ENCODE results near the gene FHOD3.

Gene FHOD3

DNA sequence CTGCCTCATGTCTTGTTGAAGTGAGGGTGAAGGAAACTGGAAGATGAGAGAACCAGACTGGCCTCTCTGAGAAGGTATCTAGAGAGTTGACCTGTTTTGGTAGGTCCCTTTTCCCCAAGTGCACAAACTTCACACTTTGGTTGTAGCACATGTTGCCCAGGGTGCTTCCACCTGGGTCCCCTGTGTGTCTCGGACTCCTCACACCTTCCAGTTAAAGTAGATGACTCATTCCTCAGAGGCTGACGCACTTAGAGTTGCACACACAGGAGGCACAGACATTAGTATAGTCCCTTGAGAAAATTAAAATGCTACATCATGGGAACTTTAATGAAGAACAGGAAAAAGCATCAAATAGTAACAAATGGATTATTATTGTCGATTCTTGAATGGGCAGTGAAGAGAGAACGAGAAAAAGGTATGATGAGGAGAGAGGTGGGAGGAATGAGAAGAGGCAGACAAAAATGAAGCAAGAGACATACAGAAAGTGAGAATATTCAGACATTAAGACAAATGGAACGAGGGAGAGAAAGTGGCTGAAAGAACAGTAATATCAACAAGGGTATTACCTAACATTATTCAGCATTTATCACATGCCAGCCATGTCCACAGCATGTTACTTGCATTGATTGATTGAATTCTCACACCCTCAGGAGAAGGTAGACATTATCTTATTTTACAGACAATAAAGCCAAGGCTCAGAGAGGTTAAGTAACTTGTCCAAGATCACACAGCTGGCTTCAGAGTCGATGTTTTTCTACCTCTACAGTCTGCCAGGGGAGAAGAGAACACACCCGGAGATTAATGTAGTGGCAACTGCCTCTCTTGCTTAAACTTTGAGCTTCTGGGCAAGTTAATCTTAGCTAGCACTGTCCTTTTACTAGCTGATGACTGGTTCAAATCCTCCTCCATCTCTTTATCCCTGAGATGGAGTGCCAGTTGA, 68.6 kb downstream of the FHOD3 start:
- no peaks in the 10 kb centered on the region for H3K27me3 ChIP-seq (ENCODE audit: insufficient read depth, low read length)
- H3K4me1 ChIP-seq (ENCODE audit: control insufficient read depth, insufficient read depth, low read length, unreplicated experiment), result no peaks in the 10 kb centered on the region
- no peak overlapping the region for H3K4me3 ChIP-seq (ENCODE audit: low read depth, low read length)
- no peaks in the 10 kb centered on the region for H3K36me3 ChIP-seq (ENCODE audit: insufficient read depth, low read length)
- no peak overlapping the region for H3K27ac ChIP-seq (ENCODE audit: low read depth, low read length)
- H2AFZ ChIP-seq (ENCODE audit: low read length, unreplicated experiment), result no peak overlapping the region
- no peaks in the 10 kb centered on the region for H3K79me2 ChIP-seq (ENCODE audit: control insufficient read depth, insufficient read depth, low read length, unreplicated experiment)

DNA sequence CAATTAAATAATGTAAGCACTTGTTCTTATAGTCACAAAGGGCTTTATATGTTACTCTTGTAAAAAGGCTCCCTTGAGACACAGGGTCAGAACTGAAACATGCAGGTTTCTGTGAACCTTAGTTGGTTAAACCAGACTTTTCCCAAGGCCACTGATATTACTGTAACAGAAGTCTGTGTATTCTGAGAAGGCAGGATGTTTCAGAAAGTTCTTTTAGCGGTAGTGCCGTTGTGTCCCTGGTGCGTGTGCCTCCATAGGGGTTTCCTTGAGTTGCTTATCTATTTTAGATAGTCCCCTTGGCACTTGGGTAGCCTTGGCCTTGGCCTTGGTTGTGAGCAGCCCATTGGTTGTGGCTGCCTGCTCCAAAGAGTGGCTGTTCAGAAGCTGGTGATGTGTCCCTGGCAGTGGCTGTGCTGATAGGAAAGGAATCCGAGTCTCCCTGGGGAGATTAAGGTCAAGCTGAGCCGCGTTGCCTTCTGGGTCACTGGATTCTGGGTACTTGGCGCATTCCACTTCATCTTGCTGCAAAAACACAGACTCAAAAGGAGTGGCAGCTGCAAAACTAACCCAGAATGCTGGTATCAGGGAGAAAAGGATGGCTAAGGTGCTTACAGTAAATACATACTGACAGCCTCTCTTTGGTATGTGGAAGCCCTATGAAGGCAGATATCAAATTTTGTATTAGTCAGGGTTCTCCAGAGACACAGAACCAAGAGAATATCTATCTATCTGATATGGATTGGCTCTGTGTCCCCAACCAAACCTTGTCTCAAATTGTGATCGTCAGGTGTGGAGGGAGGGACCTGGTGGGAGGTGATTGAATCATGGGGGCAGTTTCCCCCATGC, 69.7 kb downstream of the FHOD3 start:
- H3K27ac ChIP-seq (ENCODE audit: low read depth, low read length), result no peak overlapping the region
- no peaks in the 10 kb centered on the region for H3K27me3 ChIP-seq (ENCODE audit: insufficient read depth, low read length)
- no peak overlapping the region for H2AFZ ChIP-seq (ENCODE audit: low read length, unreplicated experiment)
- no peak overlapping the region for H3K4me3 ChIP-seq (ENCODE audit: low read depth, low read length)
- no peaks in the 10 kb centered on the region for H3K36me3 ChIP-seq (ENCODE audit: insufficient read depth, low read length)
- H3K4me1 ChIP-seq (ENCODE audit: control insufficient read depth, insufficient read depth, low read length, unreplicated experiment), result no peaks in the 10 kb centered on the region
- no peaks in the 10 kb centered on the region for H3K79me2 ChIP-seq (ENCODE audit: control insufficient read depth, insufficient read depth, low read length, unreplicated experiment)

DNA sequence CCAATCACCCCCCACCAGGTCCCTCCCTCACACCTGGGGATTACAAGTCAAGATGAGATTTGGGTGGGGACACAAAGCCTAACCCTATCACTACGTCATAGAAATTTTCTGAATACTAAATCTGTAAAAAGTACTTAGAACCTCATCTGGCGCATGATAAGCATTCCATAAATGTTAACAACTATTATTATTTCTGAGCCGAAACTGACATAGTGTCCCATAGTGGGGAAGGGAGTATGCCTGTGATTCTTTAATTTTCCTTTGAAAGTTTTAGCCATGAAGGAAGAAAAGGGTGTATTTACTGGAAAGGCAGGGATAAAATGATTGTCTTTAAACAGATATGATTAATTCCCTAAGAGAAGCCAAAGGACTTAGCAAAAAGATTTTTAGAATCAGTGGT, 71.4 kb downstream of the FHOD3 start:
- Histone ChIP-seq H3K36me3 (ENCODE audit: insufficient read depth, low read length) (no peaks in the 10 kb centered on the region), H3K4me1 (ENCODE audit: control insufficient read depth, insufficient read depth, low read length, unreplicated experiment) (peaks cover 8% of the 10 kb centered on the region), H3K27ac (ENCODE audit: low read depth, low read length) (no peak overlapping the region), H3K79me2 (ENCODE audit: control insufficient read depth, insufficient read depth, low read length, unreplicated experiment) (no peaks in the 10 kb centered on the region), H3K27me3 (ENCODE audit: insufficient read depth, low read length) (no peaks in the 10 kb centered on the region), H2AFZ (ENCODE audit: low read length, unreplicated experiment) (no peak overlapping the region), H3K4me3 (ENCODE audit: low read depth, low read length) (no peak overlapping the region)

DNA sequence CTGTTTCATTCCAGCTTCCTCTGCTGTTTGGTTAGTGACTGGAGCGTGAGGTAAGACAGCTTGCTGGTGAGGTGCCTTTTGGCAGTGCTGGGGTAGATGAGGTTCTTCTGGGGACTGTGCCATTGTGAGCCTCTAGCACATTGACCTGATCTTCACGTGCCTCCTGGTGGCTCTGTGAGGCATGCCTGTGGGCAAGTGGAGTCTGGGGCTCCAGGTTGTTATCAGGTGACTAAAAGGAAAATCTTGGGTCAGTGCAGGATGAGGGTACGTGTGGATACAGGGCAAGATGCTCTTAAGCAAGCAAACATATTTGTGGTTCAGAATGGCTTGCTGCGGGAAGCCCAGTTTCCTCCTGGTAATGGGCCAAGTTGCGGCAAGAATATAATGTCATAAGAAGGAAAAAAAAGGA, 75.4 kb downstream of the FHOD3 start:
- Histone ChIP-seq H3K27me3 (ENCODE audit: insufficient read depth, low read length) (no peaks in the 10 kb centered on the region), H3K27ac (ENCODE audit: low read depth, low read length) (peak overlapping the region; percentile 20; the same call in 1 of the 2 replicates), H3K4me1 (ENCODE audit: control insufficient read depth, insufficient read depth, low read length, unreplicated experiment) (peaks cover 16% of the 10 kb centered on the region), H3K4me3 (ENCODE audit: low read depth, low read length) (no peak overlapping the region), H3K79me2 (ENCODE audit: control insufficient read depth, insufficient read depth, low read length, unreplicated experiment) (no peaks in the 10 kb centered on the region), H3K36me3 (ENCODE audit: insufficient read depth, low read length) (no peaks in the 10 kb centered on the region), H2AFZ (ENCODE audit: low read length, unreplicated experiment) (no peak overlapping the region)

DNA sequence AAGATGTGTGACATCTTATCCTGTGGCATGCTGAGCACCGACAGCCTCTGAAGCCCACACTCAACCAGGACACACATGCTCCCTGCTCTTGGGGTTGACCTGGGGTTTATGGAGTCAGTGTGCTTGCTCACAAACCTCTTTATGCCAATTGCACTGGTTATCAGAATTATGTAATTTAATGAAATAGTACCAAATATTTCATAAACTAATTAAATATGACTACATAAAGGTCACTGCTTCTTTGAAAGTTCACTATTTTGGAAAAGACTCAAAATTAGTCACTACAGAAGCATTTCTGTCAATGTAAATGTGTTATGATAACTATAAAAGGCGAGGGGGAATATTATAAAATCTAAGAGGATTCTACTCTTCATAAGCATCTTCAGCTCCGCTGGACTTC, 76.7 kb downstream of the FHOD3 start:
- Histone ChIP-seq H3K27ac (ENCODE audit: low read depth, low read length) (peak overlapping the region; percentile 7; the same call in 1 of the 2 replicates), H3K4me1 (ENCODE audit: control insufficient read depth, insufficient read depth, low read length, unreplicated experiment) (peaks cover 16% of the 10 kb centered on the region), H3K27me3 (ENCODE audit: insufficient read depth, low read length) (no peaks in the 10 kb centered on the region)

DNA sequence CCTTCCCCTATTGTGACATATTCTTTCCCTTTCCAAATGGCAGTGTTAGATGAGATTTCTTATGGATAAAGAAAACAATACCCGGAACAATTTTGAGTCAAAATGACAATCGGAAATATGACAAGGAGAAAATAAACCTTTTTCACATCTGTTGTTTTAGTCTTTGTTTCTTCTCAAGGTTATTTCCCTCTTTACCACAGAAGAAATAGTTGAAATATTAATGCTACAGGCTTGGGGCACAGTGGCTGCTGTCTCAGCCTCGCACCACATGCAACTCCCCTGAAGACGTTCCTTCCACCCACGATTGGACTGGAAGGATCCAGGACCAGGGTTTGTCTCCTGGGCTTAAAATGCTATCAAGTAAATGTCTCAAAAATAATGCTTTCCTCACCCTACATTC, 77.6 kb downstream of the FHOD3 start:
- H3K79me2 ChIP-seq (ENCODE audit: control insufficient read depth, insufficient read depth, low read length, unreplicated experiment), result no peaks in the 10 kb centered on the region
- H3K4me1 ChIP-seq (ENCODE audit: control insufficient read depth, insufficient read depth, low read length, unreplicated experiment), result peaks cover 16% of the 10 kb centered on the region
- H3K4me3 ChIP-seq (ENCODE audit: low read depth, low read length), result no peak overlapping the region
- no peak overlapping the region for H2AFZ ChIP-seq (ENCODE audit: low read length, unreplicated experiment)
- no peaks in the 10 kb centered on the region for H3K27me3 ChIP-seq (ENCODE audit: insufficient read depth, low read length)
- H3K27ac ChIP-seq (ENCODE audit: low read depth, low read length), result no peak overlapping the region
- H3K36me3 ChIP-seq (ENCODE audit: insufficient read depth, low read length), result no peaks in the 10 kb centered on the region

More for the DNA sequence above, 76.7 kb downstream of the FHOD3 start:
- no peak overlapping the region for H3K4me3 ChIP-seq (ENCODE audit: low read depth, low read length)
- H3K36me3 ChIP-seq (ENCODE audit: insufficient read depth, low read length), result no peaks in the 10 kb centered on the region
- H3K79me2 ChIP-seq (ENCODE audit: control insufficient read depth, insufficient read depth, low read length, unreplicated experiment), result no peaks in the 10 kb centered on the region
- no peak overlapping the region for H2AFZ ChIP-seq (ENCODE audit: low read length, unreplicated experiment)

DNA sequence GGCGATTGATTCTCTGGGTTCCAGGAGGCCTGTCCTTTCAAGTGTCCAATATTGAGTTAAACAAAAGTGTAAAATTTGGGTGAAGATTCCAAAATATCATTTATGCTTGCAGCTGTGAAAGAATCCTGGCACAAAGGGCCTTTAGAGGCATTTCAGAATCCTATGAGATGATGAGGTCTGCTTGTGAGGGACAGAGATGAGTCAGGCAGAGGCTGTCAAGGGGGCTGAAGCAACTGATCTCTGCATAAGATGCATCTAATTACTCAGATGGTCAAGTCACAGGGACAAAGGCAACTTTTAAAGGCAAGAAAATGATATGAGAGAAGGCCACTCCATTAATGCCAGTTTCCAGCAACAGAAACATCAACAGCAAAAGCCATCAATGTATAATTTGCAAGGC, 78.8 kb downstream of the FHOD3 start:
- no peaks in the 10 kb centered on the region for H3K27me3 ChIP-seq (ENCODE audit: insufficient read depth, low read length)

DNA sequence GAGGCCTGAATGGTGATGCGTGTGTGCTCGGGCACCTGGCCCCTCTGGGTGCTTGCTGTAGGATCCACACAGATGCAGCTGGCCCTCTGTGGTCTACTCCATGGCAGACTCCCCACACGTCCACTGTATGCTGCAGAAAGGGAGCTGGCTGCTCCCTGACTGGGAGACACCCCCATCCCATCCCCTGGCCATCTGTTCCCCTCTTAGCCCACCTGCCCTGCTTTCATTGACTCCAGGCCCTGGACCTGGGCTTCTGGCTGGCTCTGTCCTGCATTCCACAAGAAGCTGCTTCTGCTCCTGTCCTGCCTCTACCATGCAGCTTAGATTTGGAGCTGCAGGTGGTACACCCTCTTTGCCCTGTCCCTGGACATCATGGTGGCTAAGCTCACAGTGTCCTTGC, 80.1 kb downstream of the FHOD3 start:
- Histone ChIP-seq H3K4me3 (ENCODE audit: low read depth, low read length) (no peak overlapping the region), H3K4me1 (ENCODE audit: control insufficient read depth, insufficient read depth, low read length, unreplicated experiment) (peaks cover 16% of the 10 kb centered on the region)

More for the DNA sequence above, 78.8 kb downstream of the FHOD3 start:
- Histone ChIP-seq H3K4me3 (ENCODE audit: low read depth, low read length) (no peak overlapping the region), H3K4me1 (ENCODE audit: control insufficient read depth, insufficient read depth, low read length, unreplicated experiment) (peaks cover 16% of the 10 kb centered on the region), H3K79me2 (ENCODE audit: control insufficient read depth, insufficient read depth, low read length, unreplicated experiment) (no peaks in the 10 kb centered on the region), H2AFZ (ENCODE audit: low read length, unreplicated experiment) (no peak overlapping the region), H3K36me3 (ENCODE audit: insufficient read depth, low read length) (no peaks in the 10 kb centered on the region), H3K27ac (ENCODE audit: low read depth, low read length) (no peak overlapping the region)

DNA sequence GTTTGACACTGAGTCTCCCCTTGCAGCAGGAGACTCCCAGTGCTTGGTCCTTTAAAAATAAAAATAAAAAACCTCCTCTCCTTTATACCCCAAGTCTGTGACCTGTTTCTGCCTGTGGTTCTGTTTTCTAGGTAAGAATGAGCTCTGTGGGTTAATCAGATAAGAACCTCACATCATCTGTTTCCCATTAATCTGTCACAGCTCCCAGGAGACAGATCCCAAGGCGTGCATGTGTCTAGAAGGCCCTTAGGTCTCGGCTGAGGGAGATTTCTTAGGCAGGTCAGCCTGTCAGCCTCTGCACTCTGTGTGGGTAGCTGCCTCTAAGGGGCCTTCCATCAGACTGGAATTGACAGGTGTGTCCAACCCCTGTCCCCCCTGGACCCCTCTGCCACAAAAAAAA, 80.7 kb downstream of the FHOD3 start:
- Histone ChIP-seq H3K27me3 (ENCODE audit: insufficient read depth, low read length) (no peaks in the 10 kb centered on the region), H3K36me3 (ENCODE audit: insufficient read depth, low read length) (no peaks in the 10 kb centered on the region), H3K4me3 (ENCODE audit: low read depth, low read length) (no peak overlapping the region), H3K4me1 (ENCODE audit: control insufficient read depth, insufficient read depth, low read length, unreplicated experiment) (peaks cover 15% of the 10 kb centered on the region), H3K79me2 (ENCODE audit: control insufficient read depth, insufficient read depth, low read length, unreplicated experiment) (no peaks in the 10 kb centered on the region), H3K27ac (ENCODE audit: low read depth, low read length) (no peak overlapping the region), H2AFZ (ENCODE audit: low read length, unreplicated experiment) (no peak overlapping the region)

More for the DNA sequence above, 80.1 kb downstream of the FHOD3 start:
- no peak overlapping the region for H3K27ac ChIP-seq (ENCODE audit: low read depth, low read length)
- no peaks in the 10 kb centered on the region for H3K79me2 ChIP-seq (ENCODE audit: control insufficient read depth, insufficient read depth, low read length, unreplicated experiment)
- H3K27me3 ChIP-seq (ENCODE audit: insufficient read depth, low read length), result no peaks in the 10 kb centered on the region
- H3K36me3 ChIP-seq (ENCODE audit: insufficient read depth, low read length), result no peaks in the 10 kb centered on the region
- no peak overlapping the region for H2AFZ ChIP-seq (ENCODE audit: low read length, unreplicated experiment)

DNA sequence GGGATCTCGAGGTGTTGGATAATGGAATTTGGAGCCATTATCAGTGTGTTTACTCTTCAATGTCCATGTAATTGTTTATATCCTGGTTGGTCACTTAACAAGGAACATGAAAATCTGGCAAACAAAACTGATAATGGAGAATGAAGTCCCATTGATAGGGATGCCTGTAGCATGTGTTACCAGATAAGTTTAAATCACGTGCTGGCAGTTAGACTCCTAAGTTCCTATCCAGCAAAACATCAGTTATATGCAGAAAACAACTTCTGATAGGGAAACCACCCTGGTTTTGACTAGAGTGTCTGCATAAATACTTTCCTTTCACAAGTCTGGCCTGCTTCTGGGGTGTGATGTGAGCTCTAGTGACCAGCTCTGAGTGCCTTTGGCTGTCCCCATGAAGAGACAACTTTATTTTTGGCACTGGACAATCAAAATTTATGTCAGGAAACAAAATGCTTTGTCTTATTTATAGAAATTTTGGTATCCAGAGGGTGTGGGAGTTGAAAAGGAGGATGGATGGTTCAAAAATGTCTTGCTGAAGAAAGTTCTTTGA, 82.0 kb downstream of the FHOD3 start:
- no peak overlapping the region for H3K27ac ChIP-seq (ENCODE audit: low read depth, low read length)
- peaks cover 3% of the 10 kb centered on the region for H3K4me1 ChIP-seq (ENCODE audit: control insufficient read depth, insufficient read depth, low read length, unreplicated experiment)
- H3K4me3 ChIP-seq (ENCODE audit: low read depth, low read length), result no peak overlapping the region
- H3K79me2 ChIP-seq (ENCODE audit: control insufficient read depth, insufficient read depth, low read length, unreplicated experiment), result no peaks in the 10 kb centered on the region
- H2AFZ ChIP-seq (ENCODE audit: low read length, unreplicated experiment), result no peak overlapping the region
- no peaks in the 10 kb centered on the region for H3K36me3 ChIP-seq (ENCODE audit: insufficient read depth, low read length)
- H3K27me3 ChIP-seq (ENCODE audit: insufficient read depth, low read length), result no peaks in the 10 kb centered on the region

Data from ACC112 (cell line).